Renal cortical epithelial cell (primary cell): ENCODE data around the gene SIRPD. TPM values are rescaled to one million over a fixed set of nuclear protein-coding genes. Genes with fewer than 3 reads are reported as not detected.

Experiments
- DNase-seq: peaks from one replicate; pipeline ENCODE4 v3.0.0-alpha.2; 2011; ENCODE audit warnings: low read depth
- total RNA-seq: library from RNA; depleted of rRNA; stranded (reverse); fragments of >200 nt; gene quantifications from 2 replicates; pipeline ENCODE4 v1.2.3, GENCODE V29; 2014

SIRPD gene
- total RNA-seq, 1 donor from 2014 or later, result not detected

DNA sequence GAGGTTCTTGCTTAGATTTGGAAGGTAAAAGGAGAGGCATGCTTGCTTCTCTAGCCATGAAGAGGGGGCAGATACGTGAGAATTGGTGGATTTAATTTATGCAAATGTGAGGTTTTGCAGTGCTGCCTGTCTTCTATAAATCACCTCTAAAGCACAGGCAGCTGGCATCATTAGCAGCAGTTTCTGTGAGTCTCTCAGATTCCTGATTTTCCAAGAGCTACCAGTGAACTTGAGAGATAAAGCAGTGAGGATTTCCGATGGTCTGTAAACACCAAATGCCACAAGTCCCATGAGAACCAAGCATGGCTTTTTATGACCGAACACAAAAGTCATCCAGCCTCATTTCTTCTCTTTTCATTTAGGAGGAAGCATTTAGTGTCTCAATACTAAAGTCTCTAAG, 63.1 kb downstream of the SIRPD start:
- no peak for DNase-seq

DNA sequence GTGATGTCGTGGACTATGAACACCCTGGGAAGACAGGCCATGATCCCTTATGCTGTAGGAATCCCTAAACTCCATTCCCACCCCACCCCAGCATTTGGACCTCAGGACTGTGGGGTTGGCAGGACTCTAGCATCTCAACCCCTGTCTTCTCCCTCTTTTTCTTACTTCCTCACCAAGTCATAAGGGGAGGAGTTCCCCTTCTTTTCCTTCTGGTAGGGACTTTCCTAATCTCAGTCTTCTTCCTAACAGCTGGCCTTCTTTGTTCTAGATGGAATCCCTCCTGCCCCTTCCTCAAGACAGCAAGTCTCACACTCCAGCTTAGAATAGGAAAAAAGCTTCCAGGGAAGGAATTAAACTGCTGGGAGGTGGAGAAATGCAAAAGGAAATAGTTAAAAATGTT, 64.0 kb downstream of the SIRPD start:
- DNase-seq, result no peak

DNA sequence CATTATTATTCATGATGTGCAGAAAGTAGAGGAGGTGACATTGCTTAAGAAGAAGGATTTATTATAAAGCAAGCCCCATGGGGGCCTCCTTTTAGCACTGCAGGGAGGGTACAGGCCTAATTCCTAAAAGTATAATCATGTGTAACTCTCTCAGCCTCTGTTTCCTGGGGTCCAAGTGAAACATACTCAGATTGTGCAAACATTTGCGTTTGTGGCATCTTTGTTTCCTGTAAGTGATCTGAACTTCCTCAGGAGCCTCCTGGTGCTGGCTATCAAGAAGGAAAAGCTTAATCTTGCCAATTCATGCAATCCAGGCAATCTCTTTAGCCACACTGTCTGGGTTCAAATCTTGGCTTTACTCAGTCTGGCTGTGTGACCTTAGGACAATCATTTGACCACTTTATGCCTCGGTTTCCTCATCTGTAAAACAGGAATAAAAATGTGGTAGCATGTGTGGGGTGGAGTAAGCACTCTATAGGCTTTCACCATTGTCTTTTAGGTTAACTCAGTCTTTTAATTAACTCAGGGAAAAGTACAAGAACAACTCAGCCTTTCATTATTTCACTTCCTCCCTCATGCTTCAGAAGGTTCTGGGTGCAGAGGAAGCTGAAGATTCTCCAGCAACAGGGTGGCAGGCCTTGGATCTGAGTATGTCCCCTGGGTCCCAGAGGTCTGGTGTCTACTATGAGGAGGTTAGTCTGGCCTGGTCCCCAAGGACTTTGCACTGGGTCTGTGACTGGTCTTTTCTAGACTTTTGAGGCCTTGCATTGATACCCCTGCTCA, 65.5 kb downstream of the SIRPD start:
- DNase-seq, result no peak

DNA sequence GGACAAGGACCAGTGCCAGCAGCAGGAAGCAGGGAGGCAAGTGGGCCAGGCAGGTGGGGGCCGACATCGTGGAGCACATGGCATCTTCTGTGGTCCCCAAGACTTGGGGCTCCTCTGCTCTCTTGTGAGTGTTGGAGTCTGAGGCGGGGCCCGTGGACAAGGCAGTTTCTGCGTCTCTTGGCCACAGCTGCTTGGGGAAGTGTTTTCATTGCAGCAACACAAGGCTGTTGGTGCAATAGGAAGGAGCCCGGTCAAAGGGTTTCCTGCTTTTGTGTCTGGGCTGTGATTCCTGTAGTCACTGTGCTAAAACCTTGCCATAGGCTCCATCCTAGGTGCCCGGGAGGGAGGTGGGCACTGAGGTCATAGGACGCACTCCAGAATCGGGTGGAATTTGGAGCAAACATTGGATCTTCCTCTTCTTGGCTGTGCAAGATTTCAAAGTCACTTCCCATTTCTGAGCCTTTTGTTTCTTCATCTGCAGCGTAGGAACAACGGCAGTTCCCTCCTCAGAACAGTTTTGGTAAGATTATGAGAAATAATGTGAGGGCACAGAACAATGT, 66.1 kb downstream of the SIRPD start, which contains the start of gene SIRPB2:
Gene SIRPB2, minus strand, starts transcription at position 140 of the 560 bp plus-strand sequence. Its CDS starts 61 bp downstream, at position 79.
- DNase-seq, result no peak

DNA sequence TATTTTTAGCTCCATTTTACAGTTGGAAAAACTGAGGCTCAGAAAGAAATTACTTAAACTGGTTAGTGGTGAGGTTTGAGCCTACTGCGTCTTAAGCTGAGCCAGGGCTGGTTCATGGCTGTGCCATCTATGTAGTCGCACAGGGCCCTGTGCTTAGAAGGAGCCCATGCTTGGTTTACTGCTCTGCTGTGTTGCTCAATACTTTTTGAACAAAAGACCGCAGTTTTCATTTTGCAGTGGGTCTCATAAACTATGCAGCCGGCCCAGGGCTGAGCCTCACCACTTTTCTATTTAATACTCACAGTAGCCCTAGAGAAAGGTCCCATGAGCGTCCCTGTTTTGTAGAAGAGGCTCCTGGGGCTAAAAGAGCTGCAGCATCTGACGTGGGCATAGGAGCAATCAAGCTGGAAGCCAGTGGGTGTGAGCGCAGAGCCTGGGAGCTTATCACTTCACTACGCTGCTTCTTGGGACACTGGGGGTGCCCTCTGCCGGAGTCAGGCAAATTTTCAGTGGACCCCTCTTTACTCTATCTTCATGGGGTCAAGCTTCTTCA, 66.8 kb downstream of the SIRPD start:
- DNase-seq, result no peak

DNA sequence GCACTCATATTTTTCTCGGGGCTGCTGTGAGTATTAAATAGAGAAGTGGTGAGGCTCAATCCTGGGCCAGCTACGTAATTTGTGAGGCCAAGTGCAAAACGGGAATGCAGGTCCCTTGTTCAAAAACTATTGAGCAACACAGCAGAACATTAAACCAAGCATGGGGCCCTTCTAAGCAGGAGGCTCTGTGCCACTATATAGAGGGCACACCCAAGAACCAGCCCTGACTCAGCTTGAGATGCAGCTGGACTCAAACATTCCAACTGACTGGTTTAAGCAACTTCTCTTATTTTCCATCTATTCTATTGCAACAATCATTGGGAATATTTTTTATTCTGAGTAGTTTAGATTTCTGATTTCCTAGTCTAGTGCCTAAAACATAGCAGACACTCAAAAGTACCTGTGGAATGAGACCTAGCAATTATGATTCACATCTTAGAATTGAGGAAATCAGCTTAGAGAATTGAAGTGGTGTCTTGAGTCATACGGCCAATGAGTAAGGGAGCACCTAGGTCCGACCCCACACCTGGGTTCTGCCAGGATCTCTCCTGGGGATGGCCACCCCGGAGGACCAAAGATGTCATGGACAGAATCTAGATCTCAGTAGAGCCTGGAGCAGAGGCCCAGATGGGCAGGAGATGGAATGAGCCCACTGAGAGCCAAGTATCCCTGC, 67.6 kb downstream of the SIRPD start:
- peak; percentile 82 for DNase-seq

DNA sequence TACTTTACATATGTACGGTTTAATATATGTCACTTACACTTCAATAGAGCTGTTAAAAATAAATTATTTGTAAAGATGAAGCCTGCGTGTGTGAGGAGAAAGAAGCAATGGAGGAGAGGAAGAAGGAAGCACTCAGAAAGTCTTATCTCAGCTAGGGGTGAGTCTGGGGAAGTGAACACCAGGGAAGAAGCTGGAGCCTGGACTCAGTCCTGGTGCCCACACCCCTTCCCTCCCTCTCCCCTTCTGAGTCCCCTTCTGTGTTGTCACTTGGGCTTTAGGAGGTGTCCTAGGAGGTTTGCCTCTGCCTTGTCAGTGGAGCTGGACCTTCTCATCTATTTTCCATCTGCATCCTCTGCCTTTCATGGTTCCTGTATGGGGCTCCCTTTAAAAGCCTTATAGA, 68.2 kb downstream of the SIRPD start:
- DNase-seq, result no peak

DNA sequence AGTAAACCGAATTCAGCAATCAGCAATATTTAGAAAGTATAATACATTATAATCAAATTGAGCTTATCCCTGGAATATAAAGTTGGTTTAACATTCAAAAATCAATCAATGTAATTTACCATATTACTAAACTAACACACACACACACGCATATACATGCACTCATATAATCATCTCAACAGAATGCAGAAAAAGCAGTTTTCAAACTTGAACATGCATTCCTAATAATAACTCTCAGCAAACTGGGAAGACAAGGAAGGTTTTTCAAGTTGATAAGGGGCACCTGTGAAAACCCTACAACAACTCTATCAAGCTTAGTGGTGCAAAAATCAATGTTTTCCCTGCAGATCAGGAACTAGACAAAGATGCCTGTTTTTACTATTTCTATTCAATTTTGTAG, 70.9 kb downstream of the SIRPD start:
- DNase-seq, result no peak

DNA sequence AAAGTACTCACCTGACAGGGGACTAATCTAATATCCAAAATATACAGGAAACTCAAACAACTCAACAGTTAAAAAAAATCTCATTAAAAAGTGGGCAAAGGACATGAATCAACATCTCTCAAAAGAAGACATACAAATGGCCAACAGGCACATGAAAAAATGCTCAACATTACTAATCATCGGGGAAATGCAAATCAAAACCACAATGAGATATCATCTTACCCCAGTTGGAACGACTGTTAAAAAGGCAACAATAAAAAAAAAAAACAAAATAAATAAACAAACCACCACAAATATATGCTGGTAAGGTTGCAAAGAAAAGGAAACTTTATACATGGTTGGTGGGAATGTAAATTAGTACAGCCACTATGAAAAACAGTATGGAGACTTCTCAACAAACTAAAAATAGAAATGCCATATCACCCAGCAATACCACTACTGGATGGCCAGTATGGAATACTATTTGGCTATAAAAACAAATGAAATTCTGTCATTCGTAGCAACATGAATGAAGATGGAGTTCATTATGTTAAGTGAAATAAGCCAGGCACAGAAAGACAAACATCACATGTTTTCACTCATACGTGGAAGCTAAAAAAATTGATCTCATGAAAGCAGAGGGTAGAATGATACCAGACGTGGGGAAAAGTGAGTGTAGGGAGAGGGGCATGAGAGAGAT, 72.9 kb downstream of the SIRPD start:
- DNase-seq, result no peak

Other genes with a start within 250 kb of the SIRPD start
- gene SDCBP2, start 228.6 kb downstream of the SIRPD start, total RNA-seq, result 1.8 and 14.1 TPM in 2 replicates
- gene FKBP1A, start 164.7 kb downstream of the SIRPD start, total RNA-seq, result 131 and 138 TPM in 2 replicates
- 30.6 and 50.1 TPM in 2 replicates for gene NSFL1C, start 90.9 kb downstream of the SIRPD start, total RNA-seq
- not detected in 2 replicates for gene SIRPB2, start 66.3 kb downstream of the SIRPD start, total RNA-seq
- 3.3 and 6.7 TPM in 2 replicates for gene SIRPB1, start 62.3 kb upstream of the SIRPD start, total RNA-seq
- gene SIRPG, start 100.1 kb upstream of the SIRPD start, total RNA-seq, result not detected in 2 replicates